Liver (tissue), 9 donors: ENCODE results near the gene WDR31. TPM values are rescaled to one million over a fixed set of nuclear protein-coding genes. Genes with fewer than 3 reads are reported as not detected.

Source experiments
- DNase-seq: peaks from one replicate; pipeline ENCODE4 v3.0.0-alpha.2; 2017; ENCODE audit warnings: low spot score
- H3K27ac ChIP-seq, 2 donors: one replicate each; pipeline ENCODE4 v1.7.0; 2013; ENCODE audit warnings: inconsistent platforms in 2 of 2, low read length in 2 of 2, control low read depth in 1 of 2, low read depth in 1 of 2, mild to moderate bottlenecking in 1 of 2
- H3K27me3 ChIP-seq, 4 donors: one replicate each; pipeline versions ENCODE4 v1.6.1 to v1.7.0; 2013; ENCODE audit warnings: low read length in 3 of 4, inconsistent platforms in 1 of 4, mild to moderate bottlenecking in 1 of 4, moderate library complexity in 1 of 4; ENCODE audit not compliant: control insufficient read depth in 4 of 4, insufficient read depth in 4 of 4
- H3K36me3 ChIP-seq, 4 donors: one replicate each; pipeline versions ENCODE4 v1.6.1 to v1.7.0; 2013; ENCODE audit warnings: low read length in 3 of 4, mild to moderate bottlenecking in 3 of 4, low read depth in 1 of 4, moderate library complexity in 1 of 4; ENCODE audit not compliant: control insufficient read depth in 4 of 4, insufficient read depth in 3 of 4
- H3K4me1 ChIP-seq, 4 donors: one replicate each; pipeline versions ENCODE4 v1.6.1 to v1.7.0; 2013; ENCODE audit warnings: low read length in 3 of 4, mild to moderate bottlenecking in 3 of 4, moderate library complexity in 1 of 4; ENCODE audit not compliant: control insufficient read depth in 4 of 4, insufficient read depth in 4 of 4
- H3K4me3 ChIP-seq, 3 donors: one replicate each; pipeline versions ENCODE4 v1.6.1 to v1.7.0; 2013; ENCODE audit warnings: low read length in 3 of 3, control low read depth in 1 of 3, low read depth in 1 of 3, mild to moderate bottlenecking in 1 of 3
- H3K9ac ChIP-seq, 2 donors: one replicate each; pipeline ENCODE4 v1.7.0; 2013; ENCODE audit warnings: low read length in 2 of 2, mild to moderate bottlenecking in 2 of 2, moderate library complexity in 2 of 2, control low read depth in 1 of 2, low read depth in 1 of 2
- H3K9me3 ChIP-seq, 4 donors: one replicate each; pipeline versions ENCODE4 v1.6.1 to v1.7.0; 2013; ENCODE audit warnings: low read length in 3 of 4; ENCODE audit not compliant: control insufficient read depth in 4 of 4
- EGR1 ChIP-seq, 2 donors: IDR thresholded peaks; 2 replicates each; pipeline ENCODE4 v1.6.1; 2016 to 2018; ENCODE audit warnings: antibody characterized with exemption in 2 of 2, low read depth in 2 of 2
- FOXA1 ChIP-seq: IDR thresholded peaks from 2 replicates; pipeline ENCODE4 v1.6.1; 2016; ENCODE audit warnings: antibody characterized with exemption
- FOXA2 ChIP-seq: IDR thresholded peaks from 2 replicates; pipeline ENCODE4 v1.6.1; 2016; ENCODE audit warnings: antibody characterized with exemption
- GABPA ChIP-seq, 2 donors: IDR thresholded peaks in 1 of 2; conservative IDR thresholded peaks in 1 of 2; 2 replicates each; pipeline ENCODE4 v1.6.1; 2016; ENCODE audit warnings: antibody characterized with exemption in 2 of 2, mild to moderate bottlenecking in 1 of 2, moderate library complexity in 1 of 2
- HNF4A ChIP-seq, 2 donors: conservative IDR thresholded peaks; 2 replicates each; pipeline ENCODE4 v1.6.1; 2016; ENCODE audit warnings: antibody characterized with exemption in 2 of 2, mild to moderate bottlenecking in 2 of 2
- JUND ChIP-seq, 2 donors: IDR thresholded peaks; 2 replicates each; pipeline ENCODE4 v1.6.1; 2016; ENCODE audit warnings: antibody characterized with exemption in 2 of 2
- NR2F2 ChIP-seq: IDR thresholded peaks from 2 replicates; pipeline ENCODE4 v1.6.1; 2016; ENCODE audit warnings: antibody characterized with exemption
- RAD21 ChIP-seq, 2 donors: IDR thresholded peaks; 2 replicates each; pipeline ENCODE4 v1.6.1; 2016; ENCODE audit warnings: antibody characterized with exemption in 2 of 2, mild to moderate bottlenecking in 2 of 2
- RXRA ChIP-seq, 2 donors: IDR thresholded peaks; 2 replicates each; pipeline ENCODE4 v1.6.1; 2017 to 2018; ENCODE audit warnings: antibody characterized with exemption in 2 of 2, mild to moderate bottlenecking in 1 of 2
- SP1 ChIP-seq: IDR thresholded peaks from 2 replicates; pipeline ENCODE4 v1.6.1; 2018; ENCODE audit warnings: antibody characterized with exemption, mild to moderate bottlenecking
- TAF1 ChIP-seq: conservative IDR thresholded peaks from 2 replicates; pipeline ENCODE4 v1.6.1; 2016; ENCODE audit warnings: antibody characterized with exemption, mild to moderate bottlenecking
- YY1 ChIP-seq: IDR thresholded peaks from 2 replicates; pipeline ENCODE4 v1.6.1; 2016; ENCODE audit warnings: antibody characterized with exemption, mild to moderate bottlenecking
- WGBS: extraction: QIAGEN DNeasy Blood & Tissue Kit; methylation state at CpG from one replicate; pipeline ENCODE4 v1.1.7; 2013; 5-methylcytosine and 5-hydroxymethylcytosine counted together
- polyA plus RNA-seq, 2 donors: library from polyadenylated mRNA; stranded (reverse) in 1 of 2; unstranded in 1 of 2; fragments of 200-250 nt in 1 of 2; fragments of >200 nt in 1 of 2; fragmentation: Nextera tagmentation in 1 of 2; extraction: Ambion mirVana in 1 of 2; gene quantifications; one replicate each; pipeline versions ENCODE4 v1.2.1 to v1.2.3, GENCODE V29; 2013 to 2015
- total RNA-seq, 2 donors: library from RNA; depleted of rRNA; stranded (reverse); fragments of >200 nt; gene quantifications; one replicate each; pipeline ENCODE4 v1.2.3, GENCODE V29; 2014
- TF ChIP-seq, protein P1 (sequence below): IDR thresholded peaks from 2 replicates; pipeline ENCODE4 v1.6.1; 2016; ENCODE audit warnings: antibody characterized with exemption, mild to moderate bottlenecking
- TF ChIP-seq, protein P2 (sequence below): IDR thresholded peaks from 2 replicates; pipeline ENCODE4 v1.6.1; 2016; ENCODE audit warnings: antibody characterized with exemption
- TF ChIP-seq, protein P3 (sequence below): IDR thresholded peaks from 2 replicates; pipeline ENCODE4 v1.6.1; 2016; ENCODE audit warnings: antibody characterized with exemption
- TF ChIP-seq, protein P4 (sequence below): IDR thresholded peaks from 2 replicates; pipeline ENCODE4 v1.6.1; 2016; ENCODE audit warnings: antibody characterized with exemption
- TF ChIP-seq, protein P5 (sequence below): fragments of 150-350 bp; IDR thresholded peaks from 2 replicates; pipeline ENCODE4 v1.5.1; 2017; ENCODE audit warnings: improper control_type of control experiment, low read depth, low read length; ENCODE audit not compliant: missing input control
- donor health status: healthy.
- donor health status: healthy.
- donor health status: healthy.
- donor health status: healthy.
- donor health status: healthy.

Gene WDR31
- total and polyA plus RNA-seq, 4 donors: 1.1 to 3.2 (median 1.2) TPM

DNA sequence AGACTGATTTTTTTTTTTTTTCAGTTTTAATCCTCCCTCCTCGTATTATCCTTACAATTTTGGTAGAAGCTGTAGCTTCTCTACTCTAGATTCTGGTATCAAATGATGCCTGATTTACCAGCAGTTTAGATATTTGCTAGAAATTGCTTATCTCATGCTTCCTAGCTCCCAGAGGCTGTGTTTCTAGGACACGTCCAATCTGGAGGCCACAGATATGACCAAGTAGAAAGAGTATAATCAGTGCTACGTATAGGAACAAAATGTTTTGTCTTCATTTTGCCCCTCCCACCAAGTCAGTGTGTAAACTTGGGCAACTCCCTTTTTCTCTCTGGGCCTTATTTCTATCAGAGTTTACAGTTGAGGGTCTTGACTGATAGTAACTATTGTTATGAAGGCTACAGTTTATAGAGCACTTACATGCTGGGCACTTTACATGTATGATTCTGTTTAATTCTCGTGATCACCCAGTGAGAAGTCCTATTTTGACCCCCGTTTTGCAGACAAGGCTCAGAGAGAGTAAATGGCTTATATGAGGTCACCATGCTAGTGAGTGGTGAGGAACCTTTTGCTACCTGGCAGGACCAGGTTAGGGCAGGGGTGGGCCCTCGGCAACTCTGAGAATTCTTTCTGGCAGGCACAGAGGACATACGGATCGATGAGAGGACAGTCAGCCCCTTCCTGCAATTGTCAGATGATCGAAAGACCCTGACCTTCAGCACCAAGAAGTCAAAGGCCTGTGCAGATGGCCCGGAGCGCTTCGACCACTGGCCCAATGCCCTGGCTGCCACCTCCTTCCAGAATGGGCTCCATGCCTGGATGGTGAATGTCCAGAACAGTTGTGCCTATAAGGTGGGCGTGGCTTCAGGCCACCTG, 29.1 kb upstream of the WDR31 start:
- Histone ChIP-seq H3K4me1 (peaks cover 4 to 49% (median 33%) of the 10 kb centered on the region in 4 donors), H3K36me3 (peaks cover 5 to 12% (median 9%) of the 10 kb centered on the region in 4 donors), H3K9ac (no peak overlapping the region), H3K9me3 (no peaks in the 10 kb centered on the region), H3K4me3 (peak overlapping the region in 1 of 3 donors; percentile 29), H3K27ac (no peak overlapping the region), H3K27me3 (no peaks in the 10 kb centered on the region)
- no peak for DNase-seq
- 45% methylated on average over 13 of the region's 13 CpGs for WGBS
- peak; percentile 4 for TF ChIP-seq FOXA2
- TF ChIP-seq, protein P1, sequence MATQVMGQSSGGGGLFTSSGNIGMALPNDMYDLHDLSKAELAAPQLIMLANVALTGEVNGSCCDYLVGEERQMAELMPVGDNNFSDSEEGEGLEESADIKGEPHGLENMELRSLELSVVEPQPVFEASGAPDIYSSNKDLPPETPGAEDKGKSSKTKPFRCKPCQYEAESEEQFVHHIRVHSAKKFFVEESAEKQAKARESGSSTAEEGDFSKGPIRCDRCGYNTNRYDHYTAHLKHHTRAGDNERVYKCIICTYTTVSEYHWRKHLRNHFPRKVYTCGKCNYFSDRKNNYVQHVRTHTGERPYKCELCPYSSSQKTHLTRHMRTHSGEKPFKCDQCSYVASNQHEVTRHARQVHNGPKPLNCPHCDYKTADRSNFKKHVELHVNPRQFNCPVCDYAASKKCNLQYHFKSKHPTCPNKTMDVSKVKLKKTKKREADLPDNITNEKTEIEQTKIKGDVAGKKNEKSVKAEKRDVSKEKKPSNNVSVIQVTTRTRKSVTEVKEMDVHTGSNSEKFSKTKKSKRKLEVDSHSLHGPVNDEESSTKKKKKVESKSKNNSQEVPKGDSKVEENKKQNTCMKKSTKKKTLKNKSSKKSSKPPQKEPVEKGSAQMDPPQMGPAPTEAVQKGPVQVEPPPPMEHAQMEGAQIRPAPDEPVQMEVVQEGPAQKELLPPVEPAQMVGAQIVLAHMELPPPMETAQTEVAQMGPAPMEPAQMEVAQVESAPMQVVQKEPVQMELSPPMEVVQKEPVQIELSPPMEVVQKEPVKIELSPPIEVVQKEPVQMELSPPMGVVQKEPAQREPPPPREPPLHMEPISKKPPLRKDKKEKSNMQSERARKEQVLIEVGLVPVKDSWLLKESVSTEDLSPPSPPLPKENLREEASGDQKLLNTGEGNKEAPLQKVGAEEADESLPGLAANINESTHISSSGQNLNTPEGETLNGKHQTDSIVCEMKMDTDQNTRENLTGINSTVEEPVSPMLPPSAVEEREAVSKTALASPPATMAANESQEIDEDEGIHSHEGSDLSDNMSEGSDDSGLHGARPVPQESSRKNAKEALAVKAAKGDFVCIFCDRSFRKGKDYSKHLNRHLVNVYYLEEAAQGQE: no peak
- no peak for TF ChIP-seq EGR1 (IDR thresholded peaks at IDR 0.05; ENCODE audit: low read depth in 2 of 2)
- peak; percentile 11 to 26 for TF ChIP-seq RAD21 (IDR thresholded peaks at IDR 0.05)
- TF ChIP-seq NR2F2: peak; percentile 70
- TF ChIP-seq, protein P2, sequence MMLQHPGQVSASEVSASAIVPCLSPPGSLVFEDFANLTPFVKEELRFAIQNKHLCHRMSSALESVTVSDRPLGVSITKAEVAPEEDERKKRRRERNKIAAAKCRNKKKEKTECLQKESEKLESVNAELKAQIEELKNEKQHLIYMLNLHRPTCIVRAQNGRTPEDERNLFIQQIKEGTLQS: no peak
- TF ChIP-seq, protein P3, sequence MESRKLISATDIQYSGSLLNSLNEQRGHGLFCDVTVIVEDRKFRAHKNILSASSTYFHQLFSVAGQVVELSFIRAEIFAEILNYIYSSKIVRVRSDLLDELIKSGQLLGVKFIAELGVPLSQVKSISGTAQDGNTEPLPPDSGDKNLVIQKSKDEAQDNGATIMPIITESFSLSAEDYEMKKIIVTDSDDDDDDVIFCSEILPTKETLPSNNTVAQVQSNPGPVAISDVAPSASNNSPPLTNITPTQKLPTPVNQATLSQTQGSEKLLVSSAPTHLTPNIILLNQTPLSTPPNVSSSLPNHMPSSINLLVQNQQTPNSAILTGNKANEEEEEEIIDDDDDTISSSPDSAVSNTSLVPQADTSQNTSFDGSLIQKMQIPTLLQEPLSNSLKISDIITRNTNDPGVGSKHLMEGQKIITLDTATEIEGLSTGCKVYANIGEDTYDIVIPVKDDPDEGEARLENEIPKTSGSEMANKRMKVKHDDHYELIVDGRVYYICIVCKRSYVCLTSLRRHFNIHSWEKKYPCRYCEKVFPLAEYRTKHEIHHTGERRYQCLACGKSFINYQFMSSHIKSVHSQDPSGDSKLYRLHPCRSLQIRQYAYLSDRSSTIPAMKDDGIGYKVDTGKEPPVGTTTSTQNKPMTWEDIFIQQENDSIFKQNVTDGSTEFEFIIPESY: no peak
- TF ChIP-seq TAF1: no peak
- no peak for TF ChIP-seq FOXA1
- no peak for TF ChIP-seq GABPA (IDR thresholded peaks at IDR 0.05 in 1 of 2, conservative IDR thresholded peaks at IDR 0.05 in 1 of 2)
- TF ChIP-seq, protein P4, sequence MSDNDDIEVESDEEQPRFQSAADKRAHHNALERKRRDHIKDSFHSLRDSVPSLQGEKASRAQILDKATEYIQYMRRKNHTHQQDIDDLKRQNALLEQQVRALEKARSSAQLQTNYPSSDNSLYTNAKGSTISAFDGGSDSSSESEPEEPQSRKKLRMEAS: peak; percentile 60
- peak; percentile 61 for TF ChIP-seq SP1
- TF ChIP-seq RXRA (IDR thresholded peaks at IDR 0.05): peak; percentile 82 to 87
- TF ChIP-seq, protein P5, sequence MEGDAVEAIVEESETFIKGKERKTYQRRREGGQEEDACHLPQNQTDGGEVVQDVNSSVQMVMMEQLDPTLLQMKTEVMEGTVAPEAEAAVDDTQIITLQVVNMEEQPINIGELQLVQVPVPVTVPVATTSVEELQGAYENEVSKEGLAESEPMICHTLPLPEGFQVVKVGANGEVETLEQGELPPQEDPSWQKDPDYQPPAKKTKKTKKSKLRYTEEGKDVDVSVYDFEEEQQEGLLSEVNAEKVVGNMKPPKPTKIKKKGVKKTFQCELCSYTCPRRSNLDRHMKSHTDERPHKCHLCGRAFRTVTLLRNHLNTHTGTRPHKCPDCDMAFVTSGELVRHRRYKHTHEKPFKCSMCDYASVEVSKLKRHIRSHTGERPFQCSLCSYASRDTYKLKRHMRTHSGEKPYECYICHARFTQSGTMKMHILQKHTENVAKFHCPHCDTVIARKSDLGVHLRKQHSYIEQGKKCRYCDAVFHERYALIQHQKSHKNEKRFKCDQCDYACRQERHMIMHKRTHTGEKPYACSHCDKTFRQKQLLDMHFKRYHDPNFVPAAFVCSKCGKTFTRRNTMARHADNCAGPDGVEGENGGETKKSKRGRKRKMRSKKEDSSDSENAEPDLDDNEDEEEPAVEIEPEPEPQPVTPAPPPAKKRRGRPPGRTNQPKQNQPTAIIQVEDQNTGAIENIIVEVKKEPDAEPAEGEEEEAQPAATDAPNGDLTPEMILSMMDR: no peak
- TF ChIP-seq HNF4A (conservative IDR thresholded peaks at IDR 0.05): peak; percentile 79 to 86
- TF ChIP-seq YY1: peak; percentile 73
- TF ChIP-seq JUND (IDR thresholded peaks at IDR 0.05): peak in 1 of 2 donors; percentile 32
